HTERT RPE-1 (cell line): ENCODE results near the gene BCL2L11.

Experiments used
- in situ Hi-C: fragments of 300-500 bp; cut with MboI; formaldehyde crosslinking; loops from 4 replicates; pipeline ENCODE4 v1.14.3; 2020; ENCODE audit warnings: low sequenced_read_pairs

Gene BCL2L11

DNA sequence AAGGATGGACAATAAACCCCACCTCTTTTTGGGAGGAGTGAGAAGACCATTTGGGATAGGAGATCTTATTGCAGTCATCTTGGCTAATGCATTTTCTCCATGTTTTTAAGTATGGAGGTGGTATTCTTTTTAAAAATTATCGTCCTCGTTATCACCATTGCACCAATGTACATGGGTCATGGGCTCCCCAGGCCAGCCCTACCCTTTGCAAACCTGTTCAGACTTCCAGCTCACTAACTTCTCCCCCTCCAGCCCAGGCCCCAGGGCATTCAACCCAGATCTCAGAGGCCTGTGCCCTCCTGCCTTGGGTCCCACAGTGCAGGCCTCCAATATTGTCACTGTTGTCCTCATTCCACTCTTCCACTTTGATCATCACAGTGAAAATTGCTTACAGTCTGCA lies 68.4 kb downstream of the BCL2L11 start:
- in situ Hi-C loops, result no loop called here

DNA sequence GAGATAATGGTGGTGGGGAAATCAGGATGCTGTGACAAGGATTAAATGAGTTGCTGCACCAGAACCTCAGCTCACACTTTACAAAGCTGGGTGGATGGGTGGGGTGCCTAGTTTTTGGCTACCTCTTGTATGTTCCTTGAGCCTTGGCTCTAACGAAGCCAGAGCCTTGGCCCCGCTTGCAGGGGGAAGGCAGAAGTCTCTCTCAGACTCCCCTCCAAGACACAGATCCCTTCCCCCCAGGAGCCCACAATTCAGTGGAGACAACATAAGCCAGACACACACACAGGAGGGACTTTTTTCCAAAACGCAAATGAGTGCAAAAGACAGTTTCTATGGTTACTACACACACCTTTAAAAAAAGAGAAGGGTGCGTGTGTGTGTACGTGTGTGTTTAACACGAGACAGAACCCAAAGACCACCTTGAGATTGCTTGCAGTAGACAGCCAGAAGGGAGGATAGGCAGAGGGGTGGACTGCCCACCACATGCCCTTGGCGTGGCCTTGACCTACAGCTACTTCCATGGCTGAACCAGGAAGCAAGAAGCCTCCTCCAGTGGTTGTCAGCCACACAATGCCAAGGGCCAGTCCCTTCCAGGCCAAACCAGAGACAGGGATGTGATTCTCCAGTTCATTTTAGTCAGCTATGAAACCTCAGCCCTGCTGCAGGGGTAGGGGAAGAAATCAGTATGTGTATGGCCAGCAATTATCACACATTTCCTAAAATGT lies 70.3 kb downstream of the BCL2L11 start:
- in situ Hi-C loops, result no loop called here

DNA sequence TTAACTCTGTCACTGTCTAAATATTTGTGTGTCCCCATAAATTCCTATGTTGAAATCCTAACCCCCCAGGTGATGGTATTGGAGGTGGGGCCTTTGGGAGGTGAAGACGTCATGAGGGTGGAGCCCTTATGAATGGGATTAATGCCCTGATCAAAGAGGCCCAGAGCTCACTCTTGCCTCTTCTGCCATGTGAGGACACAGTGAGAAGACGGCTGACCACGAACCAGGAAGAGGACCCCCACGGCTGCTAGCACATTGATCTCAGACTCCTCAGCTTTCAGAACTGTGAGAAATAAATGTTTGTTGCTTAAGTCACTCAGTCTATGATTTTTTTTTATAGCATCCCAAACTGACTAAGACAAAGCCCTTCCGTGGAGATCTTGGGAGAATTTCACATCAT lies 71.2 kb downstream of the BCL2L11 start:
- in situ Hi-C loops, result no loop called here

DNA sequence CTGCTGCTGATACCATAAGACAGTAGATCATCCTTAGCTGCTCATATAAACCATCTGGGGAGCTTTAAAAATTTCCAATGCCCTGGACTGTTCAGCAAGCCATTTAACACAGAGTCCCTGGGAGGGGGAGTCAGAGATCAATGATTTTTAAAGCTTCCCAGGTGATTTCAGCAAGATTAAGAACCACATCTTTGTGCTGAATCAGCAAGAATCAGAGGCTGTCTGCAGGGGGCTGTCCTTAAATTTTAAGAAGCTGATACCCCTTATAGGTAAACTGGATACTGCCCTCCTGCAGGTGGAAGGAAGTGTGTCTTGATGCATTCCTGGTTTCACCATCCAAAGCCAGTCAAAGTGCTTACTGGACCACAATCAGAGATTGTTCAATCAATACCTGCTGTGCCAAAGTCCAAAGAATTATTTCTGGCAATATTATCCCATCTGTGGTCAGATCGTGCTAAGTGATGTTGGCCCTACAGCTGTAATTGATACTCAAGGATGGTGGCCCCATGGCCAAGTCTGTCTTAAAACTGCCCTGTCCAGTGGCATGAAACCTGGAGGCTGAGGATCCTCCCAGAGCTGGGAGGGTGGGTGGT lies 72.2 kb downstream of the BCL2L11 start:
- in situ Hi-C loops, result no loop called here

DNA sequence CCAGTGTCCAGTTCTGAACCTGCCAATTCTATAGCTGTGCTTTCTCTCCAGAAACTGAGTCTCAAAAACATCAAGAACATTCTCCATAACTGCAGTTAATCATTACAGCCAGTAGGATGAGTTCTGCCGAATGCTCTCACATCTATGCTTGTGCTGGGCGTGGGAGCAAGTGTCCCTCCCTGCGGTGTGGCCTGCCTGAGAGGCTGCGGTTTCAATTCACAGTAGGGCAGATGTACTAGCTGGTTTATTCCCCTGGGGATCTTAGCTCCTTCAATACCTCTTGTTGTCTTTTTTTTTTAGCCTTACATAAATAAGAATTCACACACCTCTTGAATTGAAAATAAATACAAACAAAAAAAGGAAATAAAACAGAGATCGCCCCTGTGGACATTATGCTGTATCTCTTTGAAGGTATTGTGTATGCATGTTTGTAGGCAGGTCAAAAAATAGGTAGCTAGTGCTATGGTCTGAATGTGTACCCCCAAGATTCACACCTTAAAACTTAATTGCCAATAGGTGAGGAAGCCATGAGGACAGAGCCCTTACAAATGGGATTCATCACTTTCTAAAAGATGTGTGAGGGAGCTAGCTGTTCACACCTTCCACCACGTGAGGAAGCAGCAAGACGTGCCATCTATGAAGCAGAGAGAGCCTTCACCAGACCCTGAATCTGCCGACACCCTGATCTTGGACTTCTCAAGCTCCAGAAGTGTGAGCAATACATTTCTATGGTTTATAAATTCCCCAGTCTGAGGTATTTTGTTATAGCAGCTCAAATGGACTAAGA lies 74.3 kb downstream of the BCL2L11 start:
- in situ Hi-C loops, result no loop called here

DNA sequence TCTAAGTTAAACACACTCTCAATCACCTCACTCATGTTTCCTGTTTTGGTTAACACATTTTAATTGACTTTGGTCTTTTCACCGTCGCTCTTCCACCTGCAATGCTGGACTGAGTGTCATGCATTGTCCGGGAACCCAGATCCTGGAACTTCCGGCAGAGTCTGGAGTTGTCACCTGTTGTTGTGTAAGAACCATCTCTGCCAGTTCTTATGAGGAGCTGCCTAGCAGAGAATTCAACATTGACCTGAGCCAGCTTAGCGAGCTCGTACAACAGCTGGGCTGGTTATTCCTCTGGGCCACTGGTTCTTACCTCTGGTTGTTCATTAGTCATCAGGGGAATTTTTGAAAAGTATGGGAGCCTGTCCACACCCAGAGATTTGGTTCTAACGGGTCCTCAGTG lies 75.7 kb downstream of the BCL2L11 start:
- in situ Hi-C loops, result no loop called here

DNA sequence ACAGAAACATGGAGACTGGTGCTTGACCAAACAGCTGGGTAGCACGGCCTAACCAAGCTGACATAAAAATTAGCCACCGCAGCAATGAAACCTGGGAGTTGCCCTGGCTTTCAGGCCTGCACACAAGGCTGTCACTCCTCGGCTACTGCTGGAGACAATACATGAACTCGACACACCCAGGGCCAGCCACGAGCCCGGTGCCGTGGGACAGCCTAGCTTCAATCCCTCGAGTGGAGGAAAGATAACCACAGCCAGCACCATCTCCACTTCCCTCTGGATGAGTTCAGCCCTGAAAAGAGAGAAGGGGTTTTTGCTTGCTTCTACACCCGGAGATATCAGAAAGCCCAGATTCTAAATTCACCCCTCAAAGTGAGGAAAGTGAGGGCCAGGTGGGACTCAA lies 78.0 kb downstream of the BCL2L11 start:
- in situ Hi-C loops, result no loop called here

DNA sequence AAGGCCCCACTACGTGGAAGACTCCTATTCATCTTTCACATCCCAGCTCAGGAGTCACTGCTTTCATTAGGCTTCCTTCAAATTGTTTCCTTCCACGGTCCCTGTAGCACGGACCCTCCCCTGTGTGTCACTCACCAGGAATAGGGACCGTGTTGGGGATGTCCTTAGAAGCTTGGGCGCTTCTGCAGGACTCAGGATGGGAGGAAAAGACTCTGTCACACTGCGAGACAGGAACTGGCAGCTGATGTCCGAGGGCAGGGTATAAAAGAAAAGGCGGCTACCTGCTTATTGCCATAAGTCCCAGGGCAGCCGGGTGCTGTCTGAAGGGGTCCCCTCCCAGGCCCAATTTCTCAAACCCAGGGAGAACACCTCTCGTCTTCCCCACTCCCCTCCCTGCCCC lies 79.1 kb downstream of the BCL2L11 start:
- in situ Hi-C loops, result no loop called here

DNA sequence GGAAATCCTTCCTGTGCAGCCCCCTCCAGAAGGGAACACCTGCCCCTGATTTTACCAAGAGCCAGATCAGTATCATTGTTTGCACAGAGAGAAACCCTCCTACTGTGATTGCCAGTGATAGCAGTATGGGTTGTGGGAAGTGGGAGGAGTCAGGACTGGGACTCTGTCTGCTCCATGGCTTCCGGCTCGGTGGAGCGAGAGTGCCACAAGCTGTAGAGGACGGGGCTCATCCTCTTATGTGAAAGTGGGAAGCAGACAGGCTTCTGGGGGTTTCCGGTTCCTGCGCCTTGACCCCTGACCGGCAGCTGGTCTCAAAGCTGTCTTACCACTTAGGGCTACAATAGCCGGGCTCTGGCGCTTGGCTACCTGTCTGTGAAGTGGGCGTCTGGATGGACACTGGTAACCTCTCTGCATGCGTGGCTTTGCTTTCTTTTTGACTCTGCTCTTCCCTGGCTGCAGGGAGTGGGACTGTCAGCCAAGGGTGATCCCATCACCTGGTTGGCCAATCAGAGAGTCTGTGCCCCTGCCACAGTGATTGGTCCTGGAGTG lies 79.7 kb downstream of the BCL2L11 start:
- in situ Hi-C loops, result no loop called here

DNA sequence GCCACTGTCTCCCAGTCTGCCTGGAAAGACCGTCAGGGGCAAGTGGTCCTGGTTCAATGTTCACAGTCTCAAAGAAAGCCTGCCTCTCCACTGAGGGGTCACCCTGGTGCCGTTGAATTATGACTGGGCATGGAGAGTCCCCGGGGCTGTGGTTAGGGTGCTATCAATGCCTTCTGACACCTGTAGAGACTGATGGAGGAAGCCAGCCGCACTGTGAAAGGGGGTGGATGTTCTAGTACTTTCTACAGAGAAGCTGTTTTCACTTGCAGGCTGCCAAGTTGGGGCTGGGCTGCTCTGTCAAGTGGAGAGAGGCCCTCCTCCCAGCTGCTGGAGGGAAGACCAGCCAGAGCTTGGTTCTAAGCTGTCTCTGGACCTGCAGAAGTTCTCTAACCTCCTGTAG lies 80.5 kb downstream of the BCL2L11 start:
- in situ Hi-C loops, result no loop called here

DNA sequence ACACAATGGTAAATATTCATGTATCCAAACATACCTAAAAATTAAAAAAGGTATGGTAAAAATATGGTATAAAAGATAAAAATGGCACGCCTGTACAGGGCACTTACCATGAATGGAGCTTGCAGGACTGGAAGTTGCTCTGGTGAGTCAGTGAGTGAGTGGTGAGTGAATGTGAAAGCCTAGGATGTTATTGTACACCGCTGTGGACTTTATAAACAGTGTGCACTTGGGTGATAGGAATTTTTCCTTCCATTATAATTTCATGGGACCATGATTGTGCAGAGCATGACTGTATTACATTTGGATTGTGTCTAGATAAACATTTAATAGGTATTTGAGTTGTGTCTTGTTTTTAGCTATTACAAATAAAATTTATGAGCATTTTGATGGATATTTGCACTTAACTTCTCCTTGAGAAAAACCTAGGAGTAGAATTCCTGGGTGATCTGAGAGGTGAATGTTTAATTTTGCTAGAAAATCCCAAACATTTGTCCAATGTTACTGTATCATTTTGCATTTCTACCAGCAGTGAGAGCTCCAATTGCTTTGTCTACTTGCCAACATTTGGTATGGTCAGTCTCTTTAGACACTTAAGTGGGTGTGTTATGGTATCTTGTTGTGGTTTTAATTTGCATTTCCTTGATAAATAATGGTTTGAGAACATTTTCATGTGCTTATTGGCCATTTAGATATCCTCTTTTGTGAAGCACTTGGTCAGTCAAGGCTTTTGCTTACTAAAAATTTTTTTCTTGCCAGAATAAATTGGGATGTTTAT lies 81.7 kb downstream of the BCL2L11 start:
- in situ Hi-C loops, result no loop called here

DNA sequence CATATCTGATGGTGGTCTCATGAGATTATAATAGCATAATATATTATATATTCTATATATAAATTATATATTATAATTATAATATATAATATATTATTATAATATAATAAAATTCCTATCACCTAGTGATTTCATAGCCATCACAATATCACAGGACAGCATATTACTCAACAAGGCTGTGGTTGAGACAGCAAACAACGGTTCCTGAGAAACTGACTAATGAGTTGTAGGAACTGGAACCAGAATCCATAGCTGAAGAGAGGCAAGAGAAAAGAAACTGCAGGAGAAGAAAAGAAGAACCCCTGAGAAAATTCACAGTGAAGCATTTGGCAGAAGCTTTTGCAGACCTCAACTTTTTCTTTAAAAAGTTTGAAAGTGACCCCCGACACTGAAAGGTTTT lies 84.0 kb downstream of the BCL2L11 start:
- in situ Hi-C loops, result no loop called here

DNA sequence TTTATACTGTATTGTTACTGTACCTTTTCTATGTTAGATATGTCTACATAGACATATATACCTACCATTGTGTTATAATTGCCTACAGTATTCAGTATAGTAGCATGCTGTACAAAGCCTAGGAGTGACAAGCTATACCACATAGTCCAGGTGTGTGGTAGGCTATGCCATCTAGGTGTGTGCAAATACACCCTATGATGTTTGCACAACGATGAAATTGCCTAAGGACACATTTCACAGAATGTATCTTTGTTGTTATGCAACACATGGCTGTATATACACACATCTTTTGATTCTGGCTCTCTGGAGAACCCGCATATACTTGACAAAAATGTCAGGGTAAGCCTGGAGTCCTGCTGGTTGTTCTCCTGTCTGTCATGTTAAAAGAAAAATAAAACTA lies 85.1 kb downstream of the BCL2L11 start:
- in situ Hi-C loops, result no loop called here

DNA sequence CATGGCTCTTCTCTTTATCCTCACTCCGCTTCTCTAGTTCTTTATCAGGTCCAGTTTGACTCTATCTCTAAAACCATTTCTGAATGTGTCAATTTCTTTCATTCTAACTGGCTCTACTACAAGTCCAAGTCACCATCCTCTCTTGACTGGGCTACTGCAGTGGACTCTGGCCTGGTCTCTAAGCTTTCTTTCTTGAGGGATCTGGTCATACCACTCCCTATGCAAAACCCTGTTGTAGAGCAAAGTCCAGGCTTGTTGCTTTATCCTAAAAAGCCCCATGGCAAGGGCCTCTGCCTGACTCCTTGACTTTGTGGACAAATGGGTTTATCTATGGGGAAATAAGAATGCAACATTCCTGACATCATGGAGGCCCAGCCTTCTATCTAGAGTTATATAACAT lies 87.1 kb downstream of the BCL2L11 start:
- in situ Hi-C loops, result no loop called here

DNA sequence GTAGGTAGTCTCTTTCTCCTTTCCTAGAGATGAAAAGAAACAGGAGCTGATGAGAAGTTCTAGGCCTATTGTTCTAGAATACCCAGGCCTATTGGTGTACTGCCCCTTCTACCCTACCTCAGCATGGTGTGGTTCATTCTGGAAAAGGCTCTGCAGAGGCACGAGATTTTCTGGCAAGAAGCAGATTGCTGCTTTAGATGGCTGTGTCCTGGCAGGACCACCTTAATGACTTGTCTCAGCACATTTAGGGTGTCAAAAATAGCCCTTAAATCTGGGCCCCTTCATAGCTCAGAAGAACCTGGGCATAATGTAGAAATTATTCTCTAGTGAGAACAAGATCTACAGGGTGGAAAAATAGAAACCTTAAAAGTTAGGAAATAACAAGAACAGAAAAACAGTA lies 87.9 kb downstream of the BCL2L11 start:
- in situ Hi-C loops, result no loop called here

DNA sequence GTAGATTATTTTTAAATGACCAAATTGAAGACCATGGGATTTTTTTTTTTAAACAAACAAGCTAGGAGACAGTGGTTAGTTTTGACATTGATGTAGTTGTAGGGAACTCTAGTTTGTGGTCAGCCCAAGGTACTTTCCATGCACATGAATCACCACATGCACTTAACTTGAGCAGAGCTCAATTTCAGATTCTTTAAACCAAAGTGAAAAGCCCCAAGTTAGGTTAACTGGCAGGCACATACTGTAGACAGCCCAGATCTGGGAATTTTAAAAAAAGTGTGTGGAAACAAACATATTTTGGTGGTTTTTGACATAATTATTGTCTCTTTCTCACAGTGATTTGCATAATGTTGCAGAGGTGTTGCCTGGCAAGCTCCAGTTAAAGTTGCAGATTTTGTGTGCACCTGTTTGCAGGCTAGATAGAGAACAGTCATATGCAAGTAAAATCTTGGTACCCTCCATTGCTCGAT lies 88.4 kb downstream of the BCL2L11 start:
- in situ Hi-C loops, result no loop called here

DNA sequence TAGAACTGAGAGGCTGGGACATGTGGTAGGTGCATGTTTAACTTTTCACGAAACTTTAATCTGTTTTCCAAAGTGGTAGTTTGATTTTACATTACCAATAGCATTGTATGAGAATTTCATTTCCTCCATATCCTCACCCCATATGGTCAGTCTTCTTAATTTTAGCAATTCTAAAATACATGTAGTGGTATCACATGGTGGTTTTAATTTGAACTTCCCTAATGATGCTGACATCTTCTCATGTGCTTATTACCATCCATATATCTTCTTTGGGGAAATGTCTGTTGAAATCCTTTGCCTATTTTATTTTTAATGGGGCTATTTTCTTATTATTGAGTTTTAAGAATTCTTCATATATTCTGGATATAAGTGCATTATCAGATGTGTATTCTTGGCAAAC lies 89.3 kb downstream of the BCL2L11 start:
- in situ Hi-C loops, result no loop called here

DNA sequence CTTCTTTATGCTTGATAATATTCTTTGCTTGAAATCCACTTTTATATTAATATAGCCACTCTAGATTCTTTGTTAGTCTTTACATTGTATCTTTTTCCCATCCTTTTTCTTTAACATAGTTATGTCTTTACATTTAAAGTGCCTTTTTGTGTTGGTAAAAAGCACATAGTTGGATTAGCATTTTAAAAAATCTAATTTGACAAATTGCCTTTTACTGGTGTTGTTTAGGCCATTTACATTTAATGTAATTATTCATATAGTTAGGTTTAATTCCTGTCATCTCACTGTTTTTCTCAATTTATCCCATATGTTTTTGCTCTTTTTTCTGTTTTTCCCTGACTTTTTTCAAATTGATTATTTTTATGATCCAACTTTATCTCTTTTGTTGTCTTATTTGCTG lies 93.2 kb downstream of the BCL2L11 start:
- in situ Hi-C loops, result no loop called here

DNA sequence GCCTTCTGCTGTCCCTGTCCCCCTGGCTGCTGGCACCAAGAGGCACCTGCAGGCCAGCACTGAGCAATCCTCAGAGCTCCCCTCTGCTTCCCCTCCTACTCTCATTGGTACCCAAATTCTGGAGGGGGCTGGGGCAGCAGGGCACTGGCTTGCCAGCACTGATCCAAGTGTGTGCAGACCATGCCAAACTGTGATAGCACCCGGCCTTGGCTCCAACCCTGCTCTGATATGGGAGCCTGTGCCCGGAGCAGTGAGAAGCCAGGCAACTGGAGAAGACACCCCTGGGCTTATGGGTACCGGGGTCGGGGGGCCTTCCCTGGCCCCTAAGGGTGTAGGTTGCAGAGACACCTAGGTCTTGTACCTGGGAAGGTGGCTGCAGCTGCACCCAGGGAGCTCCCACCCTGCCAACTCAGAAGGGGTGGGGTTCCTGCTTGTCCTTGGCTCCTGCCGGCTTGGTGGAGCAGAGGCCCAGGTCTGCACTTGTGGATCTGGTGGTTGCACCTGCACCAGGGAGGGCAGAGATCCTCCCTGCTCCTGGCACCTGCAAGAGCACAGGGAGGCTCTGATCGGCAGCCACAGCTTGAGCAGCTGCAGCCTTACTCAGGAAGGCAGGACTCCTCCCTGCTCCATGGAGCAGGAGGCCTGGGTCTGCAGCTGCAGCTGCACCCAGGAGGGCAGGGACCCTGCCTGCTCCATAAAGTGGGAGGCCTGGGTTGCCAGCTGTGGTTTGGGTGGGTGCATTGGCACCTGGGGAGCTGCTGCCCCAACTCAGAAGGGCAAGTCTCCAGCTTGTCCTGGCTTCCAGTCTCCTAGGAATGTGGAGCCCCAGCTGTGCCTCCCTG lies 96.3 kb downstream of the BCL2L11 start:
- in situ Hi-C loops, result no loop called here
